Measurements from ENCODE around the gene GPR153.

- no peak for TF ChIP-seq CTCF (IDR thresholded peaks at IDR 0.05 in 8 of 11, conservative IDR thresholded peaks at IDR 0.05 in 3 of 11)
- no peak for TF ChIP-seq POLR2A (IDR thresholded peaks at IDR 0.05)
Measured at GRCh38 chr1:6212193-6212959, 48.5 kb downstream of the GPR153 start.
